ENCODE results near the gene MALL.
A peak's percentile ranks its signal among the peaks of the same experiment; 100 is the strongest.
"Not testable (repeated sequence)": the region's sequence is repeated elsewhere in the genome, so short reads cannot be mapped to it uniquely, and the experiment has no call there.

The MALL gene

DNA sequence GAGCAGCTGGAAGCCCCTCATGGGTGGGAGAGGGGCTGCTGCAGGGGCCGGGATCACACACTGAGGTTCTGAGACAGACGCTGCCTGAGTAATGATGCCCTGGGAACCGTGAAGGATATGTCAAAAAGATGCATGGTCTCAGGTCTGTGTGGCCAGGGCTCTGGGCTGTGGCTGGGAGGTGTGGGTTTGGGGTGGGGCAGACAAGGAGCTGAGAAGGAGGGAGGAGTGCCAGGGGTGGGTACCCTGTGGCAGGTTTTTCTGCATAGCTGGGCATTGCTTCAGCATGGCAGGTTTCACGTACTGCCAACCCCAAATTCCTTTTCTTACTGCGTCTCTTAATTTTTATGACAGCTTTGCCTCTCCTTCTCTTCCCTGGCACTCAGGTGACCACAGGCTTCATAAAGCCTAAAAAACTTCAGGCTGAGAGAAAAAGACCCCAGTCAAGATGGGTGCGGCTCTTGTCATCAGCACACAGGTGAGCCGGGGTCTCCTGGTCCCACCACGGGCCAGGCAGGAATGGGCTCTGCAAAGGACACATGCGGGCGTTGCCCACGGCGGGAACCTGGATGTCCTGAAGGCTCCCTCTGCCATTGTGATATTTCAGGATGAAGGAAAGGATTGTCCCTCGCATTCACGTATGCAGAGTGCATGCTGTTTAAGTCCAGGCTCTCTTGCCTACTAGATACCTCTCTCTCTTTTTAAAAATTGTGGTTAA, 18.0 kb downstream of the MALL start:
- 92% methylated on average over 14 of the region's 14 CpGs for WGBS
- Histone ChIP-seq H4K91ac (ENCODE audit: low read length) (no peak overlapping the region), H4K8ac (ENCODE audit: low read length) (no peak overlapping the region), H3K36me3 (ENCODE audit: control insufficient read depth in 1 of 2, insufficient read depth in 2 of 2, low read depth in 1 of 2, low read length in 2 of 2) (no peaks in the 10 kb centered on the region), H3K27me3 (ENCODE audit: control insufficient read depth in 1 of 2, insufficient read depth in 1 of 2, low read length in 2 of 2) (no peaks in the 10 kb centered on the region), H3K4me1 (ENCODE audit: control insufficient read depth, insufficient read depth, low read depth, low read length) (peaks cover 20% of the 10 kb centered on the region), H2AFZ (ENCODE audit: low read depth, low read length) (no peak overlapping the region), H2BK5ac (ENCODE audit: low read depth, low read length, poor library complexity, severe bottlenecking) (no peak overlapping the region), H3K79me1 (replicated peaks; ENCODE audit: low read length, poor library complexity, severe bottlenecking) (no peaks in the 10 kb centered on the region), H3K4me2 (ENCODE audit: low read length, poor library complexity, severe bottlenecking) (no peak overlapping the region), H3K9ac (ENCODE audit: low read length) (no peak overlapping the region), H3K18ac (ENCODE audit: low read depth in 1 of 2, low read length in 2 of 2) (no peak overlapping the region), H3K4me3 (ENCODE audit: insufficient read depth in 1 of 2, low read depth in 1 of 2, low read length in 2 of 2) (no peak overlapping the region), H3K9me3 (ENCODE audit: control insufficient read depth, low read length) (no peaks in the 10 kb centered on the region), H3K23ac (ENCODE audit: low read length in 2 of 2) (no peak overlapping the region), H3K14ac (ENCODE audit: low read length in 2 of 2) (no peak overlapping the region), H2BK12ac (ENCODE audit: low read length in 2 of 2) (peak overlapping the region in 1 of 2 experiments; percentile 13), H2BK120ac (ENCODE audit: low read depth, low read length) (no peak overlapping the region), H2AK5ac (ENCODE audit: low read length, severe bottlenecking) (no peak overlapping the region), H3K4ac (ENCODE audit: low read depth in 1 of 2, low read length in 2 of 2) (no peak overlapping the region), H3K27ac (ENCODE audit: low read length, poor library complexity, severe bottlenecking) (no peak overlapping the region), H2BK15ac (ENCODE audit: low read depth, poor library complexity, severe bottlenecking) (no peak overlapping the region)
- DNase-seq: no peak

DNA sequence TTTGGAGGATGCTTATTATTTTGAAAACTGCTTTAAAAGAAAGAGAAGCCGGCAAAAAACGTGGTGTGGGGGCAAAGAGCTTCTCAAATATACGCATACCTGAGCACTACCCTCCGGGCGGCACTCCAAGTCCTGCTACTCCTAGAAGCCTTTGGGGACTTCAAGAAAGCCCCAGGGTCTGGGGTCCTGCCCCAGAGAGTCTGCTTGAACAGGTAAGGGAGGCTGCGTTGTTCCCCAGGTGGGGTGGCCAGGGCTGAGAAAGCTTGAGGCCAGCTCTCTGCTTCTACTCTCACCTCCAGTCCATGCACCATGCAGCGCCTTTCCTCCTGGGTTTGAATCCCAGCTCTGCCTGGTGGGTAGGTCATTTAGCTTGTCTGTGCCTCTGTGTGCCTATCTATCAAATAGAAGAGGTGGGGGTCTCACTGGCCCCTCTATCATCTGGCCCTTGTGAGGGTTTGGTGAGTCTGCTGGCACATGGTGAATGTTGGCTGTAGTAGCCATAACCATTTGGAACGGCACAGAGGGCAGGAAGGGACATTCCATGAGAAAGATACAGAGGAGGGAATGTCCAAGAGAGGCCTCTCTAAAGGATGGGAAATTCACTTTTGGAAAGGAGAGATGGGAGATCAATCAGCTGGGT, 19.5 kb downstream of the MALL start:
- Histone ChIP-seq H3K27ac (ENCODE audit: low read length, poor library complexity, severe bottlenecking) (no peak overlapping the region), H3K18ac (ENCODE audit: low read depth in 1 of 2, low read length in 2 of 2) (no peak overlapping the region), H2BK15ac (ENCODE audit: low read depth, poor library complexity, severe bottlenecking) (no peak overlapping the region), H3K9me3 (ENCODE audit: control insufficient read depth, low read length) (no peaks in the 10 kb centered on the region), H2BK12ac (ENCODE audit: low read length in 2 of 2) (no peak overlapping the region), H3K27me3 (ENCODE audit: control insufficient read depth in 1 of 2, insufficient read depth in 1 of 2, low read length in 2 of 2) (no peaks in the 10 kb centered on the region), H3K4me1 (ENCODE audit: control insufficient read depth, insufficient read depth, low read depth, low read length) (peaks cover 10% of the 10 kb centered on the region), H2BK5ac (ENCODE audit: low read depth, low read length, poor library complexity, severe bottlenecking) (no peak overlapping the region), H4K8ac (ENCODE audit: low read length) (peak overlapping the region; percentile 14), H2AFZ (ENCODE audit: low read depth, low read length) (no peak overlapping the region), H3K14ac (ENCODE audit: low read length in 2 of 2) (no peak overlapping the region), H4K91ac (ENCODE audit: low read length) (no peak overlapping the region), H3K79me1 (replicated peaks; ENCODE audit: low read length, poor library complexity, severe bottlenecking) (no peaks in the 10 kb centered on the region), H3K23ac (ENCODE audit: low read length in 2 of 2) (no peak overlapping the region), H3K36me3 (ENCODE audit: control insufficient read depth in 1 of 2, insufficient read depth in 2 of 2, low read depth in 1 of 2, low read length in 2 of 2) (no peaks in the 10 kb centered on the region), H3K4ac (ENCODE audit: low read depth in 1 of 2, low read length in 2 of 2) (no peak overlapping the region), H3K4me2 (ENCODE audit: low read length, poor library complexity, severe bottlenecking) (no peak overlapping the region), H2AK5ac (ENCODE audit: low read length, severe bottlenecking) (no peak overlapping the region), H2BK120ac (ENCODE audit: low read depth, low read length) (no peak overlapping the region), H3K4me3 (ENCODE audit: insufficient read depth in 1 of 2, low read depth in 1 of 2, low read length in 2 of 2) (no peak overlapping the region), H3K9ac (ENCODE audit: low read length) (no peak overlapping the region)
- WGBS: 94% methylated on average over 7 of the region's 8 CpGs
- DNase-seq: no peak

DNA sequence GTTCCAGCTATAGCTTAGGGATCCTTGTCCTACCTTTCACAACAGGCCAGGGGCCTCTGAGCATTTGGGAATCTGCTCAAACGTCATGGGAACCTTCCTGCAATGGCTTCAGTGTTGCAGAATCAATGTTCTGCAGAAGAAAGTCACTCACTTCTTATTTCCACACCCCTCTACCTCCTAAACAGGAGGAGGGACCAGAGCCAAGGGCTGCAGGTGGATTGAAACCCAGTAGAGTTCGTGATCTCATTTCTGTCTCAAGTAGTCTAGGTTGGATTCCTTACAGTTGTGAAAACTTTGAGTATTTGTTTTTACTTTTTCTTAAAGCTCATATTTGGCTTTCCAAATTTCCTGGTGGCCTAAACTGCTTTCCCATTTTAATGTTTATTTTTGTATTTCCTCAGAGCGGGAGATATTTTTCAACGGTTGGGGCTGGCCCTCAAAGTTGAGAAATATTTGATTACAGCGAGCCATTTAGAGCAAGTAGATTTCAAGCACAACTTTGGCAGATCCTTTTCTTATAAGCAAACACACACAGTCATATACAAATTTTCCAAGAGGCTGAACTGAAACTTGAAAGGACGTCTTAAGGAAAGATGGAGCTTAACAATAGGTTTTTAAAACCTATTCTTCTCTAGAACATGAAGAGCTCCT, 20.6 kb downstream of the MALL start:
- H2AK5ac ChIP-seq (ENCODE audit: low read length, severe bottlenecking); H3K23ac ChIP-seq (ENCODE audit: low read length in 2 of 2); H2BK5ac ChIP-seq (ENCODE audit: low read depth, low read length, poor library complexity, severe bottlenecking); H4K91ac ChIP-seq (ENCODE audit: low read length); H2BK120ac ChIP-seq (ENCODE audit: low read depth, low read length); H3K27ac ChIP-seq (ENCODE audit: low read length, poor library complexity, severe bottlenecking); H2BK12ac ChIP-seq (ENCODE audit: low read length in 2 of 2); H2BK15ac ChIP-seq (ENCODE audit: low read depth, poor library complexity, severe bottlenecking); H4K8ac ChIP-seq (ENCODE audit: low read length); H3K14ac ChIP-seq (ENCODE audit: low read length in 2 of 2); H2AFZ ChIP-seq (ENCODE audit: low read depth, low read length); H3K9me3 ChIP-seq (ENCODE audit: control insufficient read depth, low read length); H3K9ac ChIP-seq (ENCODE audit: low read length); H3K4me1 ChIP-seq (ENCODE audit: control insufficient read depth, insufficient read depth, low read depth, low read length); H3K79me1 ChIP-seq (replicated peaks; ENCODE audit: low read length, poor library complexity, severe bottlenecking); H3K36me3 ChIP-seq (ENCODE audit: control insufficient read depth in 1 of 2, insufficient read depth in 2 of 2, low read depth in 1 of 2, low read length in 2 of 2); DNase-seq; H3K18ac ChIP-seq (ENCODE audit: low read depth in 1 of 2, low read length in 2 of 2); H3K4me2 ChIP-seq (ENCODE audit: low read length, poor library complexity, severe bottlenecking); H3K4ac ChIP-seq (ENCODE audit: low read depth in 1 of 2, low read length in 2 of 2); H3K27me3 ChIP-seq (ENCODE audit: control insufficient read depth in 1 of 2, insufficient read depth in 1 of 2, low read length in 2 of 2); H3K4me3 ChIP-seq (ENCODE audit: insufficient read depth in 1 of 2, low read depth in 1 of 2, low read length in 2 of 2): not testable (repeated sequence)
- 83% methylated on average over 3 of the region's 6 CpGs for WGBS

DNA sequence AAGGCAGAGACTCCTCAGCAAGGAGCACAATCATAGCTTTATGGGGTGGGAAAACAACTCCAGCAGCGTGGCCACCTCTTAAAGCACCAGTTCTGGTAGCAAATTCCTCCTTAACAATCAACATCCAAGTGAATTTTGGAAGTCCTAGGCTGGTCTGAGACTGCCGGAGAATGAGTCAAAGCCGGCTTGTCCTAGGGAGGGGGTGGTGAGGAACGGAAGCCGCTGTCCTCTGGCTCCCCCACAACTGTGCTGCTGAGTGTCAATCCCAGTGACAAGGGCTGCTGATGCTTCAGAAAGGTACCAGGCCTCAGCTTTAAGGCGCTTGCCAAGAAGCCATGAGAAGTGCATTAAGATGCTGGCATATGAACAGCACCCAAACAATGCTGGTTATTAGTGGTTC, 21.7 kb downstream of the MALL start:
- WGBS: no CpG with 5 or more reads among the region's 6 CpGs
- H3K9me3 ChIP-seq (ENCODE audit: control insufficient read depth, low read length); H4K91ac ChIP-seq (ENCODE audit: low read length); H2BK5ac ChIP-seq (ENCODE audit: low read depth, low read length, poor library complexity, severe bottlenecking); H3K36me3 ChIP-seq (ENCODE audit: control insufficient read depth in 1 of 2, insufficient read depth in 2 of 2, low read depth in 1 of 2, low read length in 2 of 2); H3K4ac ChIP-seq (ENCODE audit: low read depth in 1 of 2, low read length in 2 of 2); H3K4me1 ChIP-seq (ENCODE audit: control insufficient read depth, insufficient read depth, low read depth, low read length); H2AFZ ChIP-seq (ENCODE audit: low read depth, low read length); H3K79me1 ChIP-seq (replicated peaks; ENCODE audit: low read length, poor library complexity, severe bottlenecking); H3K9ac ChIP-seq (ENCODE audit: low read length); H2BK120ac ChIP-seq (ENCODE audit: low read depth, low read length); H3K4me3 ChIP-seq (ENCODE audit: insufficient read depth in 1 of 2, low read depth in 1 of 2, low read length in 2 of 2); DNase-seq; H3K27ac ChIP-seq (ENCODE audit: low read length, poor library complexity, severe bottlenecking); H3K18ac ChIP-seq (ENCODE audit: low read depth in 1 of 2, low read length in 2 of 2); H3K27me3 ChIP-seq (ENCODE audit: control insufficient read depth in 1 of 2, insufficient read depth in 1 of 2, low read length in 2 of 2); H3K4me2 ChIP-seq (ENCODE audit: low read length, poor library complexity, severe bottlenecking); H4K8ac ChIP-seq (ENCODE audit: low read length); H2AK5ac ChIP-seq (ENCODE audit: low read length, severe bottlenecking); H3K23ac ChIP-seq (ENCODE audit: low read length in 2 of 2); H2BK12ac ChIP-seq (ENCODE audit: low read length in 2 of 2); H3K14ac ChIP-seq (ENCODE audit: low read length in 2 of 2); H2BK15ac ChIP-seq (ENCODE audit: low read depth, poor library complexity, severe bottlenecking): not testable (repeated sequence)
